ENCODE results near the gene STX7.

STX7 gene

DNA sequence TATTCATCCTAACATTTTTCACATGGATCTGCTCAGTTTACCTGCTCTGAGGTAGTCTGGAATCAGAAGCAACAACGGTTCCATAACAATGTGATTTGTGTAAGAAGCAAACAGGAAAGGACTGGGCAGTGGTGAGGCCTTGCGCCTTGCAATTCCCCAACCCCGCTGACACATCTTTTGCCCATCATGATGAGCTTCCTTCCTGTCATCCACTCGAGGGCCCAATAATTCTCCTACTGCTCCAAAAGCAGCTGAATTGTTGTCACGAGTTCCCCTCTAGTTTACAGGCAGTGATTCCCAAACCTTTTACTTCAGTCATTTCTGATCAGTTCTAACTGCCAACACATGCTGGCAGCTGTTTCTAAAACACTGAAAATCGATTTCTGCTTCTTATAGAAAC lies 22.9 kb downstream of the STX7 start:
- peak in 2 of 3 donors; percentile 35 to 46 for DNase-seq
- H3K27me3 ChIP-seq (replicated peaks in 2 of 5; ENCODE audit: control insufficient read depth in 4 of 5, insufficient read depth in 5 of 5, low read length in 4 of 5), result no peaks in the 10 kb centered on the region
- peaks cover 0 to 30% (median 16%) of the 10 kb centered on the region in 4 experiments for H3K36me3 ChIP-seq (ENCODE audit: control insufficient read depth in 4 of 4, insufficient read depth in 4 of 4, low read length in 3 of 4)
- H3K4me1 ChIP-seq (ENCODE audit: control extremely low read depth in 1 of 4, control insufficient read depth in 4 of 4, insufficient read depth in 4 of 4, low read length in 3 of 4), result peaks cover 0 to 20% (median 14%) of the 10 kb centered on the region in 4 experiments
- CTCF ChIA-PET, result interaction anchor here (1.0 to 12.0 kb wide), 4 partner anchors 20 to 575 kb away, joined by 4 to 136 read pairs (median 60); no protein-coding TSS in a partner anchor
- POLR2A ChIA-PET, result interaction anchor here (0.6 kb wide), 1 partner anchor 18 kb away, joined by 3 read pairs; no protein-coding TSS in a partner anchor
- WGBS (ENCODE audit: insufficient coverage), result 29% methylated on average over 4 of the region's 6 CpGs
- peak overlapping the region in 1 of 2 experiments; percentile 19 for H3K27ac ChIP-seq (ENCODE audit: insufficient read depth in 1 of 2, low read depth in 1 of 2, low read length in 2 of 2, poor library complexity in 1 of 2, severe bottlenecking in 2 of 2)
- peaks cover 0 to 10% (median 4%) of the 10 kb centered on the region in 5 experiments for H3K9me3 ChIP-seq (ENCODE audit: control extremely low read depth in 1 of 5, control insufficient read depth in 4 of 5, insufficient read depth in 2 of 5, low read depth in 1 of 5, low read length in 4 of 5)
- peak overlapping the region in 1 of 7 experiments; percentile 43 for H3K4me3 ChIP-seq (ENCODE audit: control insufficient read depth in 1 of 7, extremely low read depth in 1 of 7, insufficient read depth in 4 of 7, low read depth in 2 of 7, low read length in 6 of 7)

DNA sequence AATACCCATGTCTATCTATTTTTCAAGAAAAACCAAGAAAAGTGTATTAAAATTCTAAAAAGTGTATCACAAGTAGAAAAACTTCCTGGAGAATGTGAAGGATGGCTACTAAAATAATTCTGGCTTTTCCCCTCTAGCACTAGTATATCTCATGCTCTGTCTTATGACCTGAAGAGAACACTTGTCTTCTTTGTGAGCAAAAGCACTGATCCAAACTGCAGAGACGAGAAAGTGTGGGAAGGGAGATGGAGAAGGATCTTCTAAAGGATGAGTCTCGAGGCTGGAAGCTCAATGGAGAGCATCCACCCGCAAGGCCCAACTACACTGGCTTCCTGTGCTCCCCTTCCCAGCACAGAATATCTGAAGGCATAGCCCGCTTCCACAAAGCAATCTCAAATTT lies 23.5 kb downstream of the STX7 start:
- Histone ChIP-seq H3K4me1 (ENCODE audit: control extremely low read depth in 1 of 4, control insufficient read depth in 4 of 4, insufficient read depth in 4 of 4, low read length in 3 of 4) (peaks cover 0 to 20% (median 14%) of the 10 kb centered on the region in 4 experiments), H3K36me3 (ENCODE audit: control insufficient read depth in 4 of 4, insufficient read depth in 4 of 4, low read length in 3 of 4) (peaks cover 0 to 26% (median 15%) of the 10 kb centered on the region in 4 experiments), H3K9me3 (ENCODE audit: control extremely low read depth in 1 of 5, control insufficient read depth in 4 of 5, insufficient read depth in 2 of 5, low read depth in 1 of 5, low read length in 4 of 5) (peaks cover 0 to 10% (median 4%) of the 10 kb centered on the region in 5 experiments), H3K4me3 (ENCODE audit: control insufficient read depth in 1 of 7, extremely low read depth in 1 of 7, insufficient read depth in 4 of 7, low read depth in 2 of 7, low read length in 6 of 7) (no peak overlapping the region), H3K27ac (ENCODE audit: insufficient read depth in 1 of 2, low read depth in 1 of 2, low read length in 2 of 2, poor library complexity in 1 of 2, severe bottlenecking in 2 of 2) (no peak overlapping the region), H3K27me3 (replicated peaks in 2 of 5; ENCODE audit: control insufficient read depth in 4 of 5, insufficient read depth in 5 of 5, low read length in 4 of 5) (no peaks in the 10 kb centered on the region)
- no peak for DNase-seq
- POLR2A ChIA-PET, result no interaction called here
- WGBS (ENCODE audit: insufficient coverage), result 83% methylated on average over 1 of the region's 4 CpGs
- CTCF ChIA-PET, result interaction anchor here (1.0 to 12.0 kb wide), 4 partner anchors 20 to 574 kb away, joined by 4 to 136 read pairs (median 60); no protein-coding TSS in a partner anchor

DNA sequence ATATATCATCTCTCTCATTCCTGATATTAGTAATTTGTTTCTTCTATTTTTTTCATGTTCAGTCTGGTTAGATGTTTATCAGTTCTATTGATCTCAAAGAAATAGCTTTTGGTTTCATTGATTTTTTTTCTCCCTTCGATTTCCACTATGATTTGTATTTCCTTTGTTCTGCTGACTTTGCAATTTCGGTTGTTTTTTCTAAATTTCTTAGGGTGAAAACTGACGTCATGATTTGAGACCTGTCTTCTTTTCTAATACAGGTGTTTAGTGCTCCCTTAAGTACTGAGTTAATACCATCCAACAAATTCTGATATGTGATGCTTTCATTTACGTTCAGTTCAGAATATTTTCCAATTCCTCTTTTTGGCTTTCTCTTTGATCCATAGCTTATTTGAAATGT lies 25.2 kb downstream of the STX7 start:
- no CpG with 5 or more reads among the region's 4 CpGs for WGBS (ENCODE audit: insufficient coverage)
- Histone ChIP-seq H3K4me3 (ENCODE audit: control insufficient read depth in 1 of 7, extremely low read depth in 1 of 7, insufficient read depth in 4 of 7, low read depth in 2 of 7, low read length in 6 of 7) (no peak overlapping the region), H3K4me1 (ENCODE audit: control extremely low read depth in 1 of 4, control insufficient read depth in 4 of 4, insufficient read depth in 4 of 4, low read length in 3 of 4) (peaks cover 0 to 20% (median 14%) of the 10 kb centered on the region in 4 experiments), H3K27me3 (replicated peaks in 2 of 5; ENCODE audit: control insufficient read depth in 4 of 5, insufficient read depth in 5 of 5, low read length in 4 of 5) (no peaks in the 10 kb centered on the region), H3K9me3 (ENCODE audit: control extremely low read depth in 1 of 5, control insufficient read depth in 4 of 5, insufficient read depth in 2 of 5, low read depth in 1 of 5, low read length in 4 of 5) (peaks cover 0 to 2% (median 0%) of the 10 kb centered on the region in 5 experiments), H3K27ac (ENCODE audit: insufficient read depth in 1 of 2, low read depth in 1 of 2, low read length in 2 of 2, poor library complexity in 1 of 2, severe bottlenecking in 2 of 2) (no peak overlapping the region), H3K36me3 (ENCODE audit: control insufficient read depth in 4 of 4, insufficient read depth in 4 of 4, low read length in 3 of 4) (peaks cover 0 to 19% (median 6%) of the 10 kb centered on the region in 4 experiments)
- ChIA-PET POLR2A (no interaction called here), CTCF (interaction anchor here (0.6 to 12.0 kb wide), 3 partner anchors 175 to 208 kb away, joined by 4 to 136 read pairs (median 115); no protein-coding TSS in a partner anchor)
- DNase-seq, result no peak

GRCh38 chr6:132484680-132485018 lies 28.3 kb downstream of the STX7 start:
- Histone ChIP-seq H3K36me3 (ENCODE audit: control insufficient read depth in 4 of 4, insufficient read depth in 4 of 4, low read length in 3 of 4) (peaks cover 0 to 7% (median 6%) of the 10 kb centered on the region in 4 experiments), H3K27ac (ENCODE audit: insufficient read depth in 1 of 2, low read depth in 1 of 2, low read length in 2 of 2, poor library complexity in 1 of 2, severe bottlenecking in 2 of 2) (no peak overlapping the region), H3K4me3 (ENCODE audit: control insufficient read depth in 1 of 7, extremely low read depth in 1 of 7, insufficient read depth in 4 of 7, low read depth in 2 of 7, low read length in 6 of 7) (no peak overlapping the region), H3K27me3 (replicated peaks in 2 of 5; ENCODE audit: control insufficient read depth in 4 of 5, insufficient read depth in 5 of 5, low read length in 4 of 5) (no peaks in the 10 kb centered on the region), H3K4me1 (ENCODE audit: control extremely low read depth in 1 of 4, control insufficient read depth in 4 of 4, insufficient read depth in 4 of 4, low read length in 3 of 4) (peaks cover 4 to 18% (median 9%) of the 10 kb centered on the region in 4 experiments), H3K9me3 (ENCODE audit: control extremely low read depth in 1 of 5, control insufficient read depth in 4 of 5, insufficient read depth in 2 of 5, low read depth in 1 of 5, low read length in 4 of 5) (peaks cover 0 to 2% (median 0%) of the 10 kb centered on the region in 5 experiments)
- DNase-seq, result no peak
- WGBS (ENCODE audit: insufficient coverage), result no CpG with 5 or more reads among the region's 4 CpGs
- CTCF ChIA-PET, result interaction anchor here (0.7 to 12.0 kb wide), 14 partner anchors 8 to 560 kb away, joined by 3 to 136 read pairs (median 5); partner anchors contain the start of gene STX7
- POLR2A ChIA-PET, result interaction anchor here (0.7 kb wide), 1 partner anchor 329 kb away, joined by 4 read pairs; no protein-coding TSS in a partner anchor

DNA sequence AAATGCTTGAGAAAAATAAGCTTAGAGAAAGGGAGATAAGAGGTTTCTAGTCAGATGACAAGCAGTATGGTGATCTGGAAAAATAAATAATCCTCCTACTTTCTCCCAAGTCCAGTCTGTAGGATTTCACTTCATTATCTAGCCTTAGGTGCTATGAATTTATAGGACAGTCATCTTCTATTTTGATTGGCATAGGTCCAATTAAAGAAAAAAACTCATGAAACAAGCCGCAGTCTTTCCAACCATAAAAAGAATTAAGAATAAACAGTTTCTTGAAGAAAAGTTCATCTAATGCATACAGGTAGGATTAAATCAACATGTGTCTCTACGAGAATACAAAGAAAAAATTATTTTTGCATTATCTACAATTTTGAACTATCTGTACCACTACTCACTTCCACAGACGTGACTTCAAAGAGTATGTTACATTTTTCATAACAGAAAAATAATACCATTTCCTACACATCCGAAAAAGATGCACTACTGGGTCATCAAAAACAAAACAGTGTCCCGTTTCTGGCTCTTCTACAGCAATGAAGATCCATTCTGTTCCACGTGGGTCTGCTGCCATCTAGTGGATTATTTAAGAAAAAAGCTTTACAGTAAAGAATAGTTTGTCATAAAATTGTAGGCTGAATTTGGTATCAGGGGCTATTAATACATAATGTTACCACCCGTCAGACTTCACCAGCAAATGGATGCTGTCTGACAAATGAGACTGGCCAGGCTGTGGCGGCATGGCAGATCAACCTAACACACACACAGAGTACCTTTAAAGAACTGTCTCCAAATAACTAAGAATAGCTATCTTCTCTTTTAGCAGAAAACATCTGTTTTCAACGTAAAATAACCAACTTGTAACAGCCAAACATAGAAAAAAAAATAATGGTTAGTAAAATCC lies 28.9 kb downstream of the STX7 start:
- Histone ChIP-seq H3K4me3 (ENCODE audit: control insufficient read depth in 1 of 7, extremely low read depth in 1 of 7, insufficient read depth in 4 of 7, low read depth in 2 of 7, low read length in 6 of 7) (no peak overlapping the region), H3K9me3 (ENCODE audit: control extremely low read depth in 1 of 5, control insufficient read depth in 4 of 5, insufficient read depth in 2 of 5, low read depth in 1 of 5, low read length in 4 of 5) (peaks cover 0 to 2% (median 0%) of the 10 kb centered on the region in 5 experiments), H3K27me3 (replicated peaks in 2 of 5; ENCODE audit: control insufficient read depth in 4 of 5, insufficient read depth in 5 of 5, low read length in 4 of 5) (no peaks in the 10 kb centered on the region), H3K27ac (ENCODE audit: insufficient read depth in 1 of 2, low read depth in 1 of 2, low read length in 2 of 2, poor library complexity in 1 of 2, severe bottlenecking in 2 of 2) (no peak overlapping the region), H3K36me3 (ENCODE audit: control insufficient read depth in 4 of 4, insufficient read depth in 4 of 4, low read length in 3 of 4) (peaks cover 0 to 7% (median 3%) of the 10 kb centered on the region in 4 experiments), H3K4me1 (ENCODE audit: control extremely low read depth in 1 of 4, control insufficient read depth in 4 of 4, insufficient read depth in 4 of 4, low read length in 3 of 4) (peaks cover 4 to 14% (median 7%) of the 10 kb centered on the region in 4 experiments)
- DNase-seq, result peak; percentile 74 to 87 (median 79)
- CTCF ChIA-PET, result interaction anchor here (0.7 to 12.0 kb wide), 15 partner anchors 9 to 559 kb away, joined by 3 to 136 read pairs (median 5); partner anchors contain the start of gene STX7
- POLR2A ChIA-PET, result interaction anchor here (0.7 kb wide), 1 partner anchor 330 kb away, joined by 4 read pairs; no protein-coding TSS in a partner anchor
- 41% methylated on average over 4 of the region's 9 CpGs for whole genome bisulfite sequencing (ENCODE audit: insufficient coverage)

GRCh38 chr6:132482581-132482980 lies 30.3 kb downstream of the STX7 start:
- H3K4me3 ChIP-seq (ENCODE audit: control insufficient read depth in 1 of 7, extremely low read depth in 1 of 7, insufficient read depth in 4 of 7, low read depth in 2 of 7, low read length in 6 of 7), result no peak overlapping the region
- H3K27me3 ChIP-seq (replicated peaks in 2 of 5; ENCODE audit: control insufficient read depth in 4 of 5, insufficient read depth in 5 of 5, low read length in 4 of 5), result no peaks in the 10 kb centered on the region
- peaks cover 0 to 2% (median 0%) of the 10 kb centered on the region in 5 experiments for H3K9me3 ChIP-seq (ENCODE audit: control extremely low read depth in 1 of 5, control insufficient read depth in 4 of 5, insufficient read depth in 2 of 5, low read depth in 1 of 5, low read length in 4 of 5)
- H3K27ac ChIP-seq (ENCODE audit: insufficient read depth in 1 of 2, low read depth in 1 of 2, low read length in 2 of 2, poor library complexity in 1 of 2, severe bottlenecking in 2 of 2), result no peak overlapping the region
- H3K36me3 ChIP-seq (ENCODE audit: control insufficient read depth in 4 of 4, insufficient read depth in 4 of 4, low read length in 3 of 4), result peaks cover 0 to 7% (median 3%) of the 10 kb centered on the region in 4 experiments
- WGBS (ENCODE audit: insufficient coverage), result 100% methylated on average over 1 of the region's 2 CpGs
- peaks cover 4 to 14% (median 7%) of the 10 kb centered on the region in 4 experiments for H3K4me1 ChIP-seq (ENCODE audit: control extremely low read depth in 1 of 4, control insufficient read depth in 4 of 4, insufficient read depth in 4 of 4, low read length in 3 of 4)
- ChIA-PET POLR2A (no interaction called here), CTCF (interaction anchor here (0.6 to 12.0 kb wide), 6 partner anchors 10 to 558 kb away, joined by 3 to 136 read pairs (median 3); no protein-coding TSS in a partner anchor)
- no peak for DNase-seq
